ENCODE data around the gene OR1J2. TPM values are rescaled to one million over a fixed set of nuclear protein-coding genes. Genes with fewer than 3 reads are reported as not detected.
A peak's percentile ranks its signal among the peaks of the same experiment; 100 is the strongest.

The OR1J2 gene
- total RNA-seq (under 1 TPM in 2 of 5 experiments, not detected in 3; 0.66 to 0.69 TPM), polyA plus RNA-seq (not detected), total RNA-seq (not detected)

GRCh38 chr9:122510502-122510901, at the start of gene OR1J2:
TSS of gene OR1J2 (plus strand) at chr9:122510802. CDS start at chr9:122510802, 0 bp downstream.
- Mint-ChIP-seq H3K27ac (no peak within 1 kb of the TSS), H3K4me3 (no peak within 1 kb of the TSS), H3K27me3 (peaks cover 8 to 32% (median 16%) of the 10 kb centered on the region in 5 donors), H3K4me1 (no peaks in the 10 kb centered on the region), H3K9me3 (peaks cover 0 to 2% (median 0%) of the 10 kb centered on the region in 11 donors), H3K36me3 (peaks cover 0 to 4% (median 0%) of the 10 kb centered on the region in 5 donors)
- POLR2A ChIA-PET = no interaction called here
- intact Hi-C loops (cut with micrococcal nuclease) = no loop called here
- no peak within 1 kb of the TSS for H3K4me3 ChIP-seq (ENCODE audit: low read length)
- CTCF ChIA-PET = no interaction called here
- H3K4me1 ChIP-seq (ENCODE audit: control insufficient read depth in 2 of 2, insufficient read depth in 2 of 2, low read length in 2 of 2) = no peaks in the 10 kb centered on the region
- H3K27ac ChIP-seq (ENCODE audit: low read depth, low read length) = no peak within 1 kb of the TSS
- ATAC-seq (no peak), DNase-seq (no peak)
- H3K27me3 ChIP-seq (ENCODE audit: control insufficient read depth in 2 of 2, insufficient read depth in 2 of 2, low read length in 2 of 2) = no peaks in the 10 kb centered on the region
- no peaks in the 10 kb centered on the region for H3K9me3 ChIP-seq (ENCODE audit: control insufficient read depth in 2 of 3, low read length in 3 of 3)
- H3K36me3 ChIP-seq (ENCODE audit: control insufficient read depth in 2 of 3, insufficient read depth in 3 of 3, low read length in 3 of 3) = no peaks in the 10 kb centered on the region

DNA sequence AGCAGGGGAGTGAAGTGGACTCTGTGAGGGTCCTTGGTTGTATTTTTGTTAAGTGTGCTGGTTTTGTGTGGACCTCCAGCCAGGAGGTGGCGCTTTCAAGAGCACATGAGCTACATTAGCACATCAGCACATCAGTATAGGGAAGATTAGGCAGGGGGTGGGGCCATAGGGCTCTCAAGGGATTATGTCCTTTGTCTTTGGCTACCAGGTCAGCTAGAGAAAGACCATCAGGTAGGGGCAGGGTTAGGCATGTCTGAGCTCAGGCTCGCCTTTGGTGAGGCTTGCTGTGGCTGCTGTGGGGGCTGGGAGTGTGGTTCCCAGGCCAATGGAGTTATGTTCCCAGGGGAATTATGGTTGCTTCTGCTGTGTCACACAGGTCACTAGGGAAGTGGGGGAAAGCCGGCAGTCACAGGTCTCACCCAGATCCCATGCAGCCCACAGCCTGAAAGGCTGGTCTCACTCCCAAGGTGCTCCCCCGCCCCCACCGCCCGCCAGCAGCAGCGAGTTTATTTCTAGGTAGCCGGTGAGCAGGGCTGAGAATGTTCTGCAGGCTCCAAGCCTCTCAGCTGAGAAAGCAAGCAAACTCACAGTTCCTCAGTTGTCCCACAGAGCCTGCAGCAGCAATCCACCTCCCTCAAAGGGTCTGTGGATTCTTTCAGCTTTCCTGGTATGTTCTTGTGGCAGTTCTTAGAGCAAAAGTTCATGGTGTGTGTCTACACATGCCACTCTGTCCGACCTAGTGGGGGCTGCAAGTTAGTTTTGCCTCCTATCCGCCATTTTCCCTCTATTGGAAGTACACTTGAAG, 46.6 kb upstream of the OR1J2 start:
- Histone ChIP-seq H3K4me3 (ENCODE audit: low read length) (peak overlapping the region; percentile 71), H3K9me3 (ENCODE audit: control insufficient read depth in 2 of 3, low read length in 3 of 3) (no peaks in the 10 kb centered on the region), H3K36me3 (ENCODE audit: control insufficient read depth in 2 of 3, insufficient read depth in 3 of 3, low read length in 3 of 3) (no peaks in the 10 kb centered on the region), H3K4me1 (ENCODE audit: control insufficient read depth in 2 of 2, insufficient read depth in 2 of 2, low read length in 2 of 2) (peaks cover 0 to 5% of the 10 kb centered on the region in 2 donors), H3K27ac (ENCODE audit: low read depth, low read length) (peak overlapping the region; percentile 57), H3K27me3 (ENCODE audit: control insufficient read depth in 2 of 2, insufficient read depth in 2 of 2, low read length in 2 of 2) (no peaks in the 10 kb centered on the region)
- DNase-seq (no peak), ATAC-seq (peak; percentile 54)
- Mint-ChIP-seq H3K36me3 (peaks cover 0 to 5% (median 4%) of the 10 kb centered on the region in 5 donors), H3K4me1 (peaks cover 6 to 20% (median 14%) of the 10 kb centered on the region in 7 donors), H3K9me3 (peaks cover 0 to 10% (median 2%) of the 10 kb centered on the region in 11 donors), H3K4me3 (peak overlapping the region; percentile 54 to 96 (median 90)), H3K27me3 (peaks cover 14 to 64% (median 36%) of the 10 kb centered on the region in 5 donors), H3K27ac (peak overlapping the region; percentile 49 to 94 (median 87))
- ChIA-PET CTCF (interaction anchor here (0.5 to 4.8 kb wide), 3 partner anchors 345 to 531 kb away, joined by 3 to 35 read pairs (median 3); no protein-coding TSS in a partner anchor), POLR2A (no interaction called here)
- intact Hi-C loops (cut with micrococcal nuclease) = loop anchor here (2.0 to 10.0 kb wide), 5 partner anchors 57 to 887 kb away; partner anchors contain the start of genes MRRF (in 1 of the 2), RBM18 (in 1 of the 2), RC3H2 (in 1 of the 2) and ZBTB6 (in 1 of the 2)

DNA sequence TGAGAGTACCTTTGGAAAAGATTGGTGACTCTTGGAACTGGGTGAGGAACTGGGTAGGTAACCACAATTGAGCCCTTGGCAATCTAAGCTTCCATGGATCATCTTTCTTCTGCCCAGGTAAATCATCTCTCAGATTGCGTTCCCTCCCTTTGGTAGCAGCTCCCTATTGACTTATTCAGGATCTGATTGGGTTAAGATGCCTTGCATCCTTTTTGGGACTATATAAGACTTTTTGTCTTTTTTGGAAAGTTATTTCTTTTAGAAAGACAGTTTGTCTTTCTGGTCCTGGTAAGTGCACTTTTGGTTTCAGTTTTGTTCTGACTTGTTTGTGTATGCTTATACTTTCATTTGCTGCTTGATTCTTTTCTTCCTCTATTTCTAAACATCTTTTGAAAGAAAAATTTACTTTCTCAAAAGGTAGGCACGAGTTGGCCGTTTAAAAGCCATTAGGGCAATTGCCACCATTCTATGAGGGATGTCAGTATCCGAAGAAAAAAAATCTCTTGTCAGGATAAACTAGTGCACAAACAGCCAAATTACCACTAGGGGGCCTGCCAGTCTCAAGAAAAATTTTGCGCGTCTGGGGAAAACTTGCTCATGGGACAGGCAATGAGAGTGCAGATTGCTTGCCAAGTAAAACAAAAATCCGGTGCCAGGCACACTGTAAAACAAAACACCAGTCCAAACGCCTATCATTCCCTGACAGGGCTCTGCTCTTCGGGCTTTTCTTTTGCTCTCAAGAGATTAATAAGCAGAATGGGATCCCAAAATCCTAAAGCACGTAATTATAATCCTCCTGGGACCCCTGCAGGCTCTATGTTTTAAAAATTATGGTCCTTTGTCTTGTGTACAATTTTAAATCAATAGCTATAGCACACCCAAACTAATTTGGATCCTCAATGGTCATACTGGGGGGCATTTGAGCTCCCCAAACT, 45.7 kb upstream of the OR1J2 start:
- Mint-ChIP-seq H3K36me3 (peaks cover 0 to 5% (median 4%) of the 10 kb centered on the region in 5 donors), H3K27me3 (peaks cover 11 to 60% (median 43%) of the 10 kb centered on the region in 5 donors), H3K4me1 (peaks cover 6 to 20% (median 14%) of the 10 kb centered on the region in 7 donors), H3K4me3 (peak overlapping the region; percentile 77 to 96 (median 90)), H3K9me3 (peaks cover 0 to 10% (median 2%) of the 10 kb centered on the region in 11 donors), H3K27ac (peak overlapping the region; percentile 49 to 94 (median 87))
- H3K27me3 ChIP-seq (ENCODE audit: control insufficient read depth in 2 of 2, insufficient read depth in 2 of 2, low read length in 2 of 2) = no peaks in the 10 kb centered on the region
- peak overlapping the region; percentile 57 for H3K27ac ChIP-seq (ENCODE audit: low read depth, low read length)
- intact Hi-C loops (cut with micrococcal nuclease) = loop anchor here (1.0 to 10.0 kb wide), 9 partner anchors 58 to 920 kb away; partner anchors contain the start of genes MRRF (in 1 of the 2), RBM18 (in 1 of the 2), RC3H2 (in 1 of the 2) and ZBTB6 (in 1 of the 2)
- H3K9me3 ChIP-seq (ENCODE audit: control insufficient read depth in 2 of 3, low read length in 3 of 3) = no peaks in the 10 kb centered on the region
- H3K36me3 ChIP-seq (ENCODE audit: control insufficient read depth in 2 of 3, insufficient read depth in 3 of 3, low read length in 3 of 3) = no peaks in the 10 kb centered on the region
- DNase-seq (peak; percentile 24 to 80 (median 73)), ATAC-seq (peak; percentile 84)
- CTCF ChIA-PET = interaction anchor here (0.5 to 4.8 kb wide), 5 partner anchors 9 to 394 kb away, joined by 3 to 35 read pairs (median 4); no protein-coding TSS in a partner anchor
- POLR2A ChIA-PET = no interaction called here
- H3K4me3 ChIP-seq (ENCODE audit: low read length) = peak overlapping the region; percentile 71
- peaks cover 0 to 5% of the 10 kb centered on the region in 2 donors for H3K4me1 ChIP-seq (ENCODE audit: control insufficient read depth in 2 of 2, insufficient read depth in 2 of 2, low read length in 2 of 2)

GRCh38 chr9:122466456-122466855, 44.1 kb upstream of the OR1J2 start:
- H3K36me3 Mint-ChIP-seq = peaks cover 0 to 3% (median 0%) of the 10 kb centered on the region in 5 donors
- no peak overlapping the region for H3K27ac ChIP-seq (ENCODE audit: low read depth, low read length)
- H3K4me3 ChIP-seq (ENCODE audit: low read length) = no peak overlapping the region
- DNase-seq (no peak), ATAC-seq (no peak)
- ChIA-PET POLR2A (no interaction called here), CTCF (interaction anchor here (0.8 to 4.8 kb wide), 2 partner anchors 17 to 343 kb away, joined by 3 to 35 read pairs; no protein-coding TSS in a partner anchor)
- H3K27me3 ChIP-seq (ENCODE audit: control insufficient read depth in 2 of 2, insufficient read depth in 2 of 2, low read length in 2 of 2) = no peaks in the 10 kb centered on the region
- no peaks in the 10 kb centered on the region for H3K36me3 ChIP-seq (ENCODE audit: control insufficient read depth in 2 of 3, insufficient read depth in 3 of 3, low read length in 3 of 3)
- H3K9me3 ChIP-seq (ENCODE audit: control insufficient read depth in 2 of 3, low read length in 3 of 3) = no peaks in the 10 kb centered on the region
- H3K4me3 Mint-ChIP-seq = no peak overlapping the region
- H3K27me3 Mint-ChIP-seq = peaks cover 8 to 49% (median 30%) of the 10 kb centered on the region in 5 donors
- peaks cover 0 to 5% of the 10 kb centered on the region in 2 donors for H3K4me1 ChIP-seq (ENCODE audit: control insufficient read depth in 2 of 2, insufficient read depth in 2 of 2, low read length in 2 of 2)
- H3K9me3 Mint-ChIP-seq = peaks cover 0 to 4% (median 0%) of the 10 kb centered on the region in 11 donors
- H3K27ac Mint-ChIP-seq = no peak overlapping the region
- peaks cover 6 to 20% (median 14%) of the 10 kb centered on the region in 7 donors for H3K4me1 Mint-ChIP-seq
- intact Hi-C loops (cut with micrococcal nuclease) = loop anchor here (10.0 kb wide), 2 partner anchors 202 to 438 kb away; partner anchors contain the start of genes MRRF (in 1 of the 2), RBM18 (in 1 of the 2) and RC3H2 (in 1 of the 2)

DNA sequence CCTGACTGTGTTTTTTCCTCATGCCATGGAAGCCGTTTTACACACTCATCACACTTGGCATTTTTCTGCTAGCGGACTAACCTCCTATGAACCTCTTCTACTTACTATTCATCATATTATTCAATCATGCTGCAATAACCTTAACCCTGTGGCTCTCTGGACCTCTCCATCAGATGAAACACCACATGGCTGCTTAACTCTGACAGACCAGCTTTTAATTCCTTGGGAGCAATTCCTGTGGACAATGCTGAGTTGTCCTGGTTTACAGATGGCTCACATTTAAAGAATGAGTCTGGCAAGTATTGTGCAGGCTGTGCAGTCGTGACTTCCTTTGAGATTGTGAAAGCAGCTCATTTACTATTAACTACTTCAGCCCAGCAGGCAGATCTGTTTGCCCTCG, 41.9 kb upstream of the OR1J2 start:
- Mint-ChIP-seq H3K9me3 (peaks cover 0 to 4% (median 0%) of the 10 kb centered on the region in 11 donors), H3K4me1 (peaks cover 6 to 16% (median 12%) of the 10 kb centered on the region in 7 donors), H3K27ac (no peak overlapping the region), H3K27me3 (peaks cover 0 to 26% (median 11%) of the 10 kb centered on the region in 5 donors), H3K36me3 (peaks cover 0 to 3% (median 0%) of the 10 kb centered on the region in 5 donors), H3K4me3 (no peak overlapping the region)
- H3K9me3 ChIP-seq (ENCODE audit: control insufficient read depth in 2 of 3, low read length in 3 of 3) = no peaks in the 10 kb centered on the region
- H3K4me3 ChIP-seq (ENCODE audit: low read length) = no peak overlapping the region
- H3K36me3 ChIP-seq (ENCODE audit: control insufficient read depth in 2 of 3, insufficient read depth in 3 of 3, low read length in 3 of 3) = no peaks in the 10 kb centered on the region
- no peaks in the 10 kb centered on the region for H3K27me3 ChIP-seq (ENCODE audit: control insufficient read depth in 2 of 2, insufficient read depth in 2 of 2, low read length in 2 of 2)
- POLR2A ChIA-PET = no interaction called here
- CTCF ChIA-PET = no interaction called here
- no peak for DNase-seq
- H3K4me1 ChIP-seq (ENCODE audit: control insufficient read depth in 2 of 2, insufficient read depth in 2 of 2, low read length in 2 of 2) = peaks cover 0 to 5% of the 10 kb centered on the region in 2 donors
- intact Hi-C loops (cut with micrococcal nuclease) = loop anchor here (10.0 kb wide), 2 partner anchors 204 to 436 kb away; partner anchors contain the start of genes MRRF (in 1 of the 2), RBM18 (in 1 of the 2) and RC3H2 (in 1 of the 2)
- no peak for ATAC-seq
- H3K27ac ChIP-seq (ENCODE audit: low read depth, low read length) = no peak overlapping the region

DNA sequence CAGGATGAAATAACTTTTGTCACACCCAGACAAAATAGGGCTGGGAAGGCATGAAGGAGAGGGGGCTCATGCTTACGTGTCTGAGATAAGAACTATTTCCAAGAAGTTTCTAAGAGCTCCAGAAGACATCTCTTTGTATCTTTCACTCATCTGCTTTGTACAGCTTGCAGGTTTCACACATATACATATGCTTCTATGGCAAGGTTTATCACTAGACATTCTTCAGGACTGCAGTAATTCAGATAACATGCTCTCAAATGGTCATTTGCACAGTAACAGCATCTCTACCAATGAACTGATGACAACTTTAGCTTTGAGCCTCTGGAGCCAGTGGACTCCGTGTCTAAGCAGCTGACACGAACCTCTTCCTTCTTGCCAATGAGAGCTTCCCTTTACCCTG, 36.0 kb upstream of the OR1J2 start:
- ATAC-seq (no peak), DNase-seq (no peak)
- no peaks in the 10 kb centered on the region for H3K4me1 ChIP-seq (ENCODE audit: control insufficient read depth in 2 of 2, insufficient read depth in 2 of 2, low read length in 2 of 2)
- CTCF ChIA-PET = interaction anchor here (2.0 kb wide), 1 partner anchor 9 kb away, joined by 6 read pairs; no protein-coding TSS in a partner anchor
- no peaks in the 10 kb centered on the region for H3K9me3 ChIP-seq (ENCODE audit: control insufficient read depth in 2 of 3, low read length in 3 of 3)
- H3K4me3 Mint-ChIP-seq = no peak overlapping the region
- H3K27ac ChIP-seq (ENCODE audit: low read depth, low read length) = no peak overlapping the region
- H3K9me3 Mint-ChIP-seq = no peaks in the 10 kb centered on the region
- no peak overlapping the region for H3K27ac Mint-ChIP-seq
- no peak overlapping the region for H3K4me3 ChIP-seq (ENCODE audit: low read length)
- no peaks in the 10 kb centered on the region for H3K36me3 ChIP-seq (ENCODE audit: control insufficient read depth in 2 of 3, insufficient read depth in 3 of 3, low read length in 3 of 3)
- intact Hi-C loops (cut with micrococcal nuclease) = no loop called here
- H3K27me3 ChIP-seq (ENCODE audit: control insufficient read depth in 2 of 2, insufficient read depth in 2 of 2, low read length in 2 of 2) = no peaks in the 10 kb centered on the region
- H3K4me1 Mint-ChIP-seq = peaks cover 0 to under 1% (median 0%) of the 10 kb centered on the region in 7 donors
- POLR2A ChIA-PET = no interaction called here
- peaks cover 0 to 38% (median 5%) of the 10 kb centered on the region in 5 donors for H3K27me3 Mint-ChIP-seq
- no peaks in the 10 kb centered on the region for H3K36me3 Mint-ChIP-seq
